ENCODE measurements around the gene NPHP4.
"Not testable (repeated sequence)": the region's sequence is repeated elsewhere in the genome, so short reads cannot be mapped to it uniquely, and the experiment has no call there.

NPHP4 gene

GRCh38 chr1:5911871-5912271 lies 80.4 kb downstream of the NPHP4 start:
- no peak for DNase-seq (ENCODE audit: low spot score)

DNA sequence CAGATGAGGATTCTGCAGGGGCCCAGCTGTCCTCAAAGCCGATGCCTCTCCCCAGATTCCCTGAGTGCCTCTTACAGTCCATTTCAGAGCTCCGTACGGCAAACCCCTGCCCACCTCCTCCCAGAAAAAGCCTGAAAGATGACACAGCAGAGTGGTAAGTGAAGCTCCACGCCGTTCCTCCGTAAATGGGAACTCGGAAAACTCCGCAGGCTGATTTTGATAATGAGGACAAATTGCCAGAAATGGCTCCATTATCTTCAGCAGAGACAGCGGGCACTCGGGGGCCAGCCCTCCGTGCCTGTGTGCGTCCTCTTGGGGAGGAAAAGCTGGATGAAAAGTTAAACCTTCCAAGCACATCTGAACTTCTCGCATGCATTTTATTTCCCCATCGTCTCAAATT lies 81.1 kb downstream of the NPHP4 start:
- DNase-seq (ENCODE audit: low spot score) = no peak

DNA sequence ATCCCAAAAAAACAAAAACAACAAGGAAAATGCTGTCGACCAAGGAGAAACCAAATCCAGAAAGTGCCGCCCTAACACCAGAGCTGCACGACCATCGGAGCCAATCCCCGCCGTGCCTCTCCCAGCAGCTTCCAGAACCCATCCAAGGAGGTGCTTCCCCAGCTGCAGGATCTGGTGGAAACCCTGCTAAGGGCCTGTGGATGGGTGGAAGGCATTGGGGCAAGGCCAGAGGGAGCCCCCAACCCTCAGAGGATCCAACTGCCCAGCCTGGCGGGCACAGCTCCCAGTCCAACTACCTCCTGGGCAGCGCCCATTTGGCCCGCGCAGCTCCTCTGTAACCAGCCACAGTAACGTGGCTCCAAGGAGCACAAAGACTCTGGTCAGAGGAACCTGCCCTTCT lies 81.6 kb downstream of the NPHP4 start:
- no peak for DNase-seq (ENCODE audit: low spot score)

DNA sequence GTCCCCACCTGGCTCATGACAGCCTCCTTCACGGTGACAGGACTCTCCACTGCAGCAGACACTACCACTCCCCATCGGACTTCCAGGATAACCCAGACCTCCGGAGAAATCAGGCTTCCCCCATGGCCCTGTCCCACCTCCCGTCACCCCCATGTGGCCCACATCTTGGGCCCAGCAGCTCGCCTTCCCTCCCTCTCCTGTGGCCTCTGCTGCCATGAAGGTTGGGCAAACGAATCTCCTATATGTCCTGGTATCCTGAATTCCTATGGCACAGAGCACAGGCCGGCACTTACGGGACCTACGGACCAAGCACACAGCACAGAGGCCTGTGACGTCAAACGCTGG lies 82.0 kb downstream of the NPHP4 start:
- no peak for DNase-seq (ENCODE audit: low spot score)

DNA sequence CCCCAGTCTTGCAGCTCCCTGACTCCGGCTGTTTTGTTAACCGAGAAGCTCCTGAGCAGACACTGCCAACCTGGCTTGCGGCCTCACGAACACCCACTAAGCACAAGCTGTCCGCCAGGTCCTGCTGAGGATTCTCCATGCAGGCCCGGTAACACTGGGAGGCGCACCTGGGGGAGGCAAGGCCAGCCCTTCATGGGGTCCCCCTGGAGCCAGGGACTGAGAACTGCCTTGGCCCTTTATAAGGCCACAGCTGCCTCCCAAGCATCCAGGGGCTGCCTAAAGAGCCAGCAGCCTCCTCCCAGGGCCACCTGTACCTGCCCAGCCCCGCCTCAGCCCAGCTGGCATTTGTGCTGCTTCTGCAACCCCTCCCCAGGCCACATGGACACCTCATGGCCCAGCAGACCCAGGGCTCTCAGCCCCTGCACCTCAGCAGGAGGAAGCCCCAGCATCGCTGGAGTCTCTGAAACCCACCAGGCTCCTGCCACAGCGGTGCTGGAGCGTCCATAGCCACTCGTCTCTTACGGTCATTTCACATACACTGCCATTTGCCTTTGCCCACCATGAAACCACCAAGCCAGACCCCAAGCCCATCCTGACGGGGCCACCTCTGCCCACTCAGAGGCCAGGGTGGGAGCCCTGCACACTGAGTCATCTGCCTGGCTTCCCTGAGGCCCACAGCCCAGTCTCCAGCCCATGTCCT lies 82.5 kb downstream of the NPHP4 start:
- no peak for DNase-seq (ENCODE audit: low spot score)

DNA sequence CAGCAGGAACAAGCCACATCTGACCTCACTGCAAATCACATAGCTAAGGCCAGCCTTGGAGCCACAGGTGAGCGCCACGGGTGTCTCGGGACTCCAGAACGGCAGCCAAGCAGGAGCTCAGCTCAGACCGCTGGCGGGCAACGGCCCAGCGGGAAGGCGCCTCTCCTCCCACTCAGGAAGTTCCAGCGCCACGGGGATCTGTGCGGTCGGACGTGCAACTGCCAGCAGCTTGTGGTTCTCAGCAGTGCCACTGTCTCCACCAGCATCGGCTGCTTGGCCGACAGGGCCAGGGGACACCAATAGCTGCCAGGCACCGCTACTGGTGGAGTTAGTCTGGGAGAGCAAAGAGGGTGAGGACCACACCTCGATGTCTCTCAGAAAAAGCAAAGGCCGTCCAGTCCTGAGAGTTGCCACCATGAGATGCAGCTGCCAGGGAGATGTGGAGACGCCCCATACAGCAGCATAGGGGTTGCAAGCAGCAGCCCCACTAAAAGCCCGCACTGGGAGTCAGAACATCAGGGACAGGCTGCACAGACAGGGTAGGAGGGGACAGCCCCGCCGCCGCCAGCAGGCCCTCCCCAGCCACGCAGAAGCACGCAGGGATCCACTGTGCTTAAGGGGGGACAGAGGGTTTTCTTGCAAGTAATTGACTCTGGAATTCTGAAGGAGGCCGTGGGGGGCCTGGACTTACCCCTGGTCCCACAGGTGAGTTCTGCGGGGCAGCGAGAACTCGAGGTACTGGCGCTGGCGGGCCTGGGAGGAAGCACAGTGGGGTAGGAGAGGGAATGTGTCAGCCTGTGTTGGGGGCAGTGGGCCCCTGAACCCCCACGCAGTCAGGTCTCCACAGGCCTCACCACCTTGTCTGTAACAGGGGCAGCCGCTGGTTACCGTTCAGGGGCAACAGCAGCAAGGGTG lies 83.5 kb downstream of the NPHP4 start:
- DNase-seq (ENCODE audit: low spot score) = peak; percentile 27

DNA sequence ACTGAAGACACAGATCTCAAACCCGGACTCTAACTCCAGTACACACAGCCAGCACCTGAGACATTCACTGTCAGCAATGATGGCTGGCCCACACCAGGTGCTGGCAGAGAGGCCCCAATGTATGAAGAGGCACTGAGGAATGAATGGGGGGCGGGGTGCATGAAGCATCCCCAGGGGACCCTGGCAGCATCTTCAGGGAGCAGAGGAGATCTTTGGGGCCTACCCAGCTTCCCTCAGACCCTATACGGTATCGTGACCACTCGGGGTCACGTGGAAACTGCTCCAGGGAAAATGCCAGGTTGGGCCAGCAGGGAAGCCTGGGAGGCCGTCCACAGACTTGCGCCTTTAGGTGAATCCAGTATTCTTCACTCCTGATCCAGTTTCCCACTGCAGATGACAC lies 84.3 kb downstream of the NPHP4 start:
- no peak for DNase-seq (ENCODE audit: low spot score)

GRCh38 chr1:5907386-5907785 lies 84.8 kb downstream of the NPHP4 start:
- DNase-seq (ENCODE audit: low spot score) = no peak

GRCh38 chr1:5906966-5907365 lies 85.3 kb downstream of the NPHP4 start:
- DNase-seq (ENCODE audit: low spot score) = no peak

- DNase-seq (ENCODE audit: low spot score) = no peak
Observed at GRCh38 chr1:5906116-5906515, 86.1 kb downstream of the NPHP4 start.

DNA sequence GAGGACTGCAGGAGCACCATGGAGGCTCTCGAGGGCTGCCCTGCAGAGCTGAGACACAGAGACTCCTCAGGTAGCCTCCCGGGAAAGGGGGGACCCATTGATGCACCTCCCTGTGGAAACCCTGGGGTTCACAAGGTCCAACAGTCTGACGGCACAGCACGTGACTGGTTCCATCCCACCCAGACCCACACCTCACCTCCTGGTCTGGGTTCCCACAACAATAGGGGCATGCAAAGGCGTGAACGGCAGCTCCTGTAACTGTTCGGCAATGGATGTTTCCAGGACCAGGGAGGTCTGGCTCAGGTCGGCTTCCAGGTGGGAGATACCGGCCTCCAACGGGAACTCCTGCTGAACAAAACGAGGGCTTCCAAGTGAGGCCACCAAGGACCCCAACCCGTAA lies 86.8 kb downstream of the NPHP4 start:
- no peak for DNase-seq (ENCODE audit: low spot score)

GRCh38 chr1:5904551-5904950 lies 87.7 kb downstream of the NPHP4 start:
- no peak for DNase-seq (ENCODE audit: low spot score)

- DNase-seq (ENCODE audit: low spot score) = no peak
Observed at GRCh38 chr1:5903680-5904079, 88.5 kb downstream of the NPHP4 start.

DNA sequence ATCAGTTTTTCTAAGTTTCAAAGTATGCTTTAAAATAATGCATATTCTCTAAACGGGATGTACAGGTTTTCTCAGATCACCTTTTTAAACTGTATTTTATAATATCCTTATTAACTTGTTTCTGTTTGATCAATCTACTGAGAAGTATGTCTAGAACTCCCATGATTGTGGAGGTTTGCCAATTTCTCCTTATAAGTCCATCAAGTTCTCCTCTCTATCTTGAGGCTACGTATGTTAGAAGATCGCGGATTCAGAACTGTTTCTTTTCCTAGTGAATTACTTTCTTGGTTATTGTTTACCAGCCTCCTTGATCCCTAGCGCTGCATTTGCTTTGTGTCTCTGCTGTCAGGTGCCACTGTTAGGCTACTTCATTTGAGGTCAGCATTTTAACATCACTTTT lies 89.2 kb downstream of the NPHP4 start:
- no peak for DNase-seq (ENCODE audit: low spot score)

DNA sequence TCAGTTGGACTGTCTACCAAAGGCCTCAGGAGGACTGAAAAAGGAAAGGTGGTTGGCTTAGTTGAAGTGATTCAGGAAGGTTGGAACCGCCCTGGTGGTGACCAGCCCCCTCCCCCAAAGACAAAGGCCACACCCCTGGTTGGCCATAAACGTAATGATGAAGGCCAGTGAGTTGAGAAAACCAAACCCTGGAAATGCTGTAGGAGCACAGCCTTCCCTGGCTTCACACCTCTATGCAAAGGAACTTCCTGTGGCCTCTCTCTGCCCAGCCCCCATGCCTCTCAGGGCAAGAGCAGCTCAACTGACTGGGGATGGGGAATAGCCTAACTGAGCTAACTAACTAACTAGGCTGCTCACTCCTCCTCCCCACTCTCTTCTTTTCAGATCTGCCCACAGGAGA lies 90.4 kb downstream of the NPHP4 start:
- no peak for DNase-seq (ENCODE audit: low spot score)

DNA sequence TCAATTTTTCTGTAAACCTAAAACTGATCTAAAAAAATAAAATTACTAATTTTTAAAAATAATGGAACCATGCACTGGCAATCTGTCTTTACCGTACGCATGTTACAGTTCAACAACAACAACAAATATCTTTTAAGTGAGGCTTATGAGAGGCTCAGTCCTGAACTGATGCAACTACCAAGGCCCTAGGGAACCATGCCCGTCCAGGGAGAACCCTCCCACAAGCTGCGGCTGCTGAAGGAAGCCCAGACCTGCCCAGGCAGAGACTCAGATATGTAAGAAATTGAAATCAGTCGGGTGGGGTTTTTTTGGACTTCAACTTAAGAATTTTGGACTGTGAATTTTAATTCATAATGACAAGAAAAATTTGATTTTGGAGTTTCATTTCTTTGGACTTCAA lies 91.1 kb downstream of the NPHP4 start:
- DNase-seq (ENCODE audit: low spot score) = no peak

DNA sequence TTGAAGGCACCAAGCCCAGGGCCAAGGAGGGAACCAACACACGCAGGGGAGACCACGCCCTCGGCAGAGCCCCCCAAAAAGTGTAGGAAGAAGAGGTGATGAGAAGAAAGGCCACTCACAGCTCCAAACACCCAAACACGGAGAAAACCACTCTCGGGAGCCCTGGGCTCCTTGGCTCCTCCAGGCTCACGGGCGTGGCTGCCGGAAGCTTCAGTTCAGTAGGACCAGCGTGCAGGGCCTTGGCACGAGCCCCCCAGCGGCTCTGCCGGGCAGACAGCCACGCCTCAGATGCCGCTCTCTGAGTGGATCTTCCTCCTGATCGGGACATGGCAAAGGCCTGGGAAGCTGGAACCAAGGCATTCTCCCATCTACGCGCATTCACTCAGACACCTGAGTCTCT lies 94.0 kb downstream of the NPHP4 start:
- DNase-seq (ENCODE audit: low spot score) = no peak

DNA sequence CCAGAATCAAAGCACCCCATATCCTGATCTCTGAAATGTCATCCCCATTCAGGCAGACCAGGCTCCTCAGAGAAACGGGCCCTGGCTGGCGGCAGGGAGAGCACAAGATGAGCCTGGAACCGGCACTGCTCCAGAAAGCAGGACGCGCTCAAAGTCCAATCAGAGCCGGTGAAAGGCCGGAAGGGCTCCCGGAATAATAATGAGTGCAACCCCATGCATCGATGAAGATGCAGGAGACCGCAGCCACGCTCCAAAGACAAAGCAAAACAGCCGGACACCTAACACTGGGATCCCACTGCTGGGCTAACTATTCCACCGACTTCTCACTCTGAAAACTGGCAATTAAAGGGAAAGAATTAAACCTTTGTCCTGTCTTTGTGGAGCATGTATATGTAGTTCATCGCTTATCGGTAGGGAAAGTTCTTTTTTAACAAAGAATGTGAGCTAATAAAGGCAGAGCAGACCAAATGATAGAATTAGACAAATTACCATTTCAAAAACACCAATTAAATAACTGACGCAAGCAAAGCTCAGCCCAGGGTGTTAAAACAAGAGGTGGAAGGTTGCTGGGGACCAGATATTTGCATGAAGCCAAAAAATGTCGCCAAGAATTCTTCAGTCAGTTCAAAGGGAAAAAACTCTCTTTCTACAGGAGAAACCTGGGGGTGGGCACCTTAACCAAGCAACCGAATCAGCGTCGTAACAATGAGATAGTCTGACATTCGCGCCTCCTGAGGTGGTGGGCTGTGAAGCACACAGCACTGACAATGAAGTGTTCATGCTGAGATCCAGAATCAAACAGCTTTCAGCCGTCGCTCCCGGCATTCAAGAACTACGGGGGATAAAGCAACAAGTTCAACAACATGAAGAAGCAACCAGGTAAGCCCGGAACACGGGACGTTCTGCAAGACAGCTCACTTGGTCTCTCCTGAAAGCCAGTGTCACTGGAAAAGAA lies 95.2 kb downstream of the NPHP4 start:
- DNase-seq (ENCODE audit: low spot score) = peak; percentile 51

- peak; percentile 34 for DNase-seq (ENCODE audit: low spot score)
Observed at GRCh38 chr1:5895446-5896406, 96.5 kb downstream of the NPHP4 start.

DNA sequence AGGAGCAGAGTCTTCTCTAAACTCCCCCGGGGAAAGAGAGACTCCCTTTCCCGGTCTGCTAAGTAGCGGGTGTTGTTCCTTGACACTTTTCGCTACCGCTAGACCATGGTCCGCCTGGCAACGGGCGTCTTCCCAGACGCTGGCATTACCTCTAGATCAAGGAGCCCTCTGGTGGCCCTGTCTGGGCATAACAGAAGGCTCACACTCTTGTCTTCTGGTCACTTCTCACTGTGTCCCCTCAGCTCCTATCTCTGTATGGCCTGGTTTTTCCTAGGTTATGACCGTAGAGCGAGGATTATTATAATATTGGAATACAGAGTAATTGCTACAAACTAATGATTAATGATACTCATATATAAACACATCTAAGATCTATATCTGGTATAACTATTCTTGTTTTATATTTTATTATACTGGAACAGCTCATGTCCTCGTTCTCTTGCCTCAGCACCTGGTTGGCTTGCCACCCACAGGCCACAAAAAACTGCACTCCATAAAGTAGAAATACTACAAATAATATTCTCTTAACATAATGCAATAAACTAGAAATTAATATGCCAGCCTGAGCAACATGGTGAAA lies 98.4 kb downstream of the NPHP4 start:
- not testable (repeated sequence) for DNase-seq (ENCODE audit: low spot score)

DNA sequence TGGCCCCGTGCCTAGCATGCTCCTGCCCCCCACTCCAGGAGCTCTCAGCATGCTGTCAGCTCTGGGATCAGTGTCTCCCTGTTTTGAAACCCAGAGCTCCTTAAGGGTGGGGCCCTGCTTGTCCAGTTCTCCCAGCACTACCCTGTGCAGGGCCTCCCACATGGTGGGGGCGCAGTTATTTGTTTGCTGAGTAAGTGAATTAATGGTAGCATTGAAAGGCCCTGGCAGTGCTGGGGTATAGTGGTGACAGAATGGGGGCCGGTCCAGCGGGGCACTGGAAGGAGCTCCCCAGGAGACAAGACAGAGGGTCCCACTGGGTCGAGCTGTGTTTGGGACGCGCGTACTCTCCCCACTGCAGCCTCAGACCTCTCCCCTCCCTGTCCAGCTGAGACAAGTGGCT lies 99.9 kb downstream of the NPHP4 start:
- no peak for DNase-seq (ENCODE audit: low spot score)
